Measurements from ENCODE around the gene MRPL14. TPM values are rescaled to one million over a fixed set of nuclear protein-coding genes. Genes with fewer than 3 reads are reported as not detected.

Gene MRPL14
- total and polyA plus RNA-seq, 2 of the 4 experiments (the other 2 are of a cell fraction): 43.7 to 87.9 TPM

DNA sequence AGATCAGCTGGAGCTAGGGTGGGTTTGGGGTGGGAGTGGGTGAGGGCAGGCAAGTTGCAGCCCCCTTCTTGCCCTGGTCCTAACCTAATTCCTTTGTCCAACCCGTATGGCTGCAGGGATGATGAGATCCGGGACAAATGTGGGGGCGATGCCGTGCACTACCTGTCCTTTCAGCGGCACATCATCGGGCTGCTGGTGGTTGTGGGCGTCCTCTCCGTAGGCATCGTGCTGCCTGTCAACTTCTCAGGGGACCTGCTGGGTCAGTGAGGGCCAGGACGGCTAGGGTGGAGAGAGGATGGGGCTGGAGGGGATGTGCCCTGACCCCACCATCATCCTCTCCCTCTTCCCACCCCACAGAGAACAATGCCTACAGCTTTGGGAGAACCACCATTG is 12.1 kb upstream of the MRPL14 start:
- no peak overlapping the region for H3K23ac ChIP-seq (ENCODE audit: low read depth, low read length)
- H2BK5ac ChIP-seq (ENCODE audit: low read depth, low read length, poor library complexity, severe bottlenecking): no peak overlapping the region
- H3K27me3 ChIP-seq (ENCODE audit: control insufficient read depth, insufficient read depth, low read length): no peaks in the 10 kb centered on the region
- TF ChIP-seq SMC3 (IDR thresholded peaks at IDR 0.05; ENCODE audit: low read depth, low read length): no peak
- TF ChIP-seq MAFK (IDR thresholded peaks at IDR 0.05; ENCODE audit: low read depth, low read length): no peak
- TF ChIP-seq, protein P1, sequence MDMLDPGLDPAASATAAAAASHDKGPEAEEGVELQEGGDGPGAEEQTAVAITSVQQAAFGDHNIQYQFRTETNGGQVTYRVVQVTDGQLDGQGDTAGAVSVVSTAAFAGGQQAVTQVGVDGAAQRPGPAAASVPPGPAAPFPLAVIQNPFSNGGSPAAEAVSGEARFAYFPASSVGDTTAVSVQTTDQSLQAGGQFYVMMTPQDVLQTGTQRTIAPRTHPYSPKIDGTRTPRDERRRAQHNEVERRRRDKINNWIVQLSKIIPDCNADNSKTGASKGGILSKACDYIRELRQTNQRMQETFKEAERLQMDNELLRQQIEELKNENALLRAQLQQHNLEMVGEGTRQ (IDR thresholded peaks at IDR 0.05; ENCODE audit: low read depth, low read length): no peak
- BruUV-seq (replicated peaks): no TSS peak
- no peak overlapping the region for H4K91ac ChIP-seq (ENCODE audit: insufficient read depth, low read depth, low read length)
- peaks cover 59% of the 10 kb centered on the region for H3K36me3 ChIP-seq (ENCODE audit: control insufficient read depth, insufficient read depth, low read length)
- no peak overlapping the region for H3K4me2 ChIP-seq (ENCODE audit: low read depth, low read length)
- peaks cover 1% of the 10 kb centered on the region; the same call in 1 of the 2 replicates for H4K20me1 ChIP-seq (ENCODE audit: insufficient read depth, low read length)
- no peak overlapping the region for H3K27ac ChIP-seq (ENCODE audit: insufficient read depth, low read length)
- H4K5ac ChIP-seq (ENCODE audit: low read depth, low read length): no peak overlapping the region
- H2BK120ac ChIP-seq (ENCODE audit: low read depth, low read length): no peak overlapping the region
- in situ Hi-C loops (cut with MboI; ENCODE audit: low sequenced_read_pairs) (no loop called here), intact Hi-C loops (cut with micrococcal nuclease) (no loop called here), dilution Hi-C loops (cut with HindIII; ENCODE audit: low sequenced_read_pairs, unreplicated experiment) (no loop called here)
- H3K79me1 ChIP-seq (ENCODE audit: low read depth in 1 of 2, low read length in 2 of 2): peaks cover 6 to 19% of the 10 kb centered on the region in 2 experiments; a peak in 3 of 4 replicates
- no peak overlapping the region for H3K9ac ChIP-seq (ENCODE audit: low read depth, low read length)
- CTCF ChIA-PET: no interaction called here
- POLR2A ChIA-PET (ENCODE audit: unreplicated experiment): no interaction called here
- H3K56ac ChIP-seq (ENCODE audit: extremely low read depth, insufficient read depth, low read length): no peak overlapping the region
- no peak overlapping the region for H3K4me3 ChIP-seq (ENCODE audit: insufficient read depth, low read depth, low read length)
- ATAC-seq (ENCODE audit: low read depth): no peak
- H3K4me1 ChIP-seq (ENCODE audit: control insufficient read depth, insufficient read depth, low read length): no peaks in the 10 kb centered on the region
- H3K9me3 ChIP-seq (ENCODE audit: control insufficient read depth, insufficient read depth, low read length): no peaks in the 10 kb centered on the region
- H3K14ac ChIP-seq (replicated peaks; ENCODE audit: low read depth, low read length): no peak overlapping the region
- peak overlapping the region; percentile 11 for H2AFZ ChIP-seq (replicated peaks; ENCODE audit: low read length, poor library complexity)
- no peak for DNase-seq
- no peak overlapping the region for H2AK9ac ChIP-seq (replicated peaks; ENCODE audit: low read depth, low read length, poor library complexity)
- H3K4ac ChIP-seq (ENCODE audit: low read depth, low read length): no peak overlapping the region
- WGBS, 2 experiments (ENCODE audit: extremely low coverage in 2 of 2, insufficient read length in 1 of 2): 92% methylated on average over 6 of the region's 10 CpGs; no CpG with 5 or more reads in 1 of the 2 experiments
- H2BK15ac ChIP-seq (ENCODE audit: low read depth, low read length): no peak overlapping the region
- no peak overlapping the region for H2AK5ac ChIP-seq (ENCODE audit: low read depth, low read length)
- no peak overlapping the region for H4K8ac ChIP-seq (ENCODE audit: low read depth in 2 of 2, low read length in 2 of 2)
- H3K9me1 ChIP-seq (ENCODE audit: insufficient read depth, low read length): 0 out of 2 replicates have a peak, but pooled peaks cover 6% of the 10 kb centered on the region
- H3K18ac ChIP-seq (ENCODE audit: low read depth, low read length): no peak overlapping the region
- H2BK20ac ChIP-seq (ENCODE audit: low read depth, low read length): no peak overlapping the region

All from IMR-90 (cell line).